Activated CD4-positive, alpha-beta T cell treated with anti-CD3 and anti-CD28 coated beads for 4 hours (primary cell): ENCODE data around the gene SBK3.
"Not testable (repeated sequence)": the region's sequence is repeated elsewhere in the genome, so short reads cannot be mapped to it uniquely, and the experiment has no call there.

Experiments
- DNase-seq, 2 donors: peaks; one replicate each; pipeline ENCODE4 v3.0.0-alpha.2; 2020

SBK3 gene, protein sequence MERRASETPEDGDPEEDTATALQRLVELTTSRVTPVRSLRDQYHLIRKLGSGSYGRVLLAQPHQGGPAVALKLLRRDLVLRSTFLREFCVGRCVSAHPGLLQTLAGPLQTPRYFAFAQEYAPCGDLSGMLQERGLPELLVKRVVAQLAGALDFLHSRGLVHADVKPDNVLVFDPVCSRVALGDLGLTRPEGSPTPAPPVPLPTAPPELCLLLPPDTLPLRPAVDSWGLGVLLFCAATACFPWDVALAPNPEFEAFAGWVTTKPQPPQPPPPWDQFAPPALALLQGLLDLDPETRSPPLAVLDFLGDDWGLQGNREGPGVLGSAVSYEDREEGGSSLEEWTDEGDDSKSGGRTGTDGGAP

GRCh38 chr19:55545443-55545842, at the start of gene SBK3:
SBK3 (minus strand) TSS chr19:55545543; CDS start chr19:55545543, 0 bp downstream.
- DNase-seq: no peak

DNA sequence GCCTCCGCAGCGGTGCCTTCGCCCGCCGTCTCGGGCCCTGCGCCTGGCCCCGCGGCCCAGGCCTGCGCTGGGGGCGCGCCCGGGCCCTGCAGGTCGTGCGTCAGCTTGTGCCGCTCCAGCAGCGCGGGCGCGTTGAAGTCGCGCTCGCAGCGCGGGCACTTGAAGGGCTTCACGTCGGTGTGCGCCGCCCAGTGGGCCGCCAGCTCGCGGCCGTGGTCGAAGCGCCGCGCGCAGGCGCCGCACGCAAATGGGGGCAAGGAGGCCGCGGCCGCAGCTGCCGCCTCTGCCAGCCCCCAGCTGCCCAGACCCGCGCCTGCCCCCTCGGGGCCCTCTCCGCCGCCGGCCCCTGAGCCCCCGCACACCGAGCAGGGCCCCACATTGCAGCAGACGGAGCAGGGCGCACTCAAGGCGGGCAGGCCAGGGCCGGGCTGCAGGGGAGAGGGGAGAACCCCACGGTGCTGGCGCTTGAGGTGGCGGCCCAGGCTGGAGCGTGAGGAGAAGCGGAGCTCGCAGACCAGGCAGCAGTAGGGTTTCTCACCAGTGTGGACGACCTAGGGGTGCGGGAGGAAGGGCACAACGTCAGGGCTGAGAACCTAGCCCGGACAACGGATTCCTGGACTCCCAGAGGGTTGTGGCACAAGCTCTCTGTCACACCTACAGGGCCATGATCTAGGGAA, 47.9 kb upstream of the SBK3 start:
- no peak for DNase-seq

DNA sequence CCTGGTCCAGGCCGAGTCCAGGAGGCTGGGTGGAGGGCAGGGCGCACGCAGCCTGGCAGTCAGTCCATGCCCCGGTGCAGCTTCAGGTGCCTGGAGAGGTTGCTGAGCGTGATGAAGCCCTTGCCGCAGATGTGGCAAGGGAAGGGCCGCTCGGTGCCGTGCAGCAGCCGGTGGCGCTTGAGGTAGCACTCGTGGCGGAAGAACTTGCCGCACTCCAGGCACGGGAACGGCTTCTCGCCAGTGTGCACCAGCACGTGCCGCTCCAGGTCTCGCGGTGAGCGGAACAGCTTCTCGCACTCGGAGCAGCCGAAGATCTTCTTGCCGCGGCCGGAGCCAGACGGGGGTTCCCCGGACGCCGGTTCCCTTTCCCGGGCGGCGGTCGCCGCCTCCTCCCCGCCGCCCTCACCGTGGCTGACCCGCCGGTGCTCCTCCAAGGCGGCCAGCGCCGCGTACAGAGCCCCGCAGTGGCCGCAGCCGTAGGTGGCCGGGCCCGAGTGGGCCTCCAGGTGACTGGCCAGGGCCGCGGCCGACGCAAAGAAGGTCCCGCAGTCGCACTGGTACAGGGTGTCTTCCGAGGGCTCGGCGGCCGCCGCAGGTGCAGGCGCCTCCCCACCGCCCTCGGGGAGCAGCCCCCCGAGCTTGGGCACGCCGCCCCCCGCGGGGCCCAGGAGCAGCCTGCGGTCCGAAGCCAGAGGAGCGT, 47.2 kb upstream of the SBK3 start:
- no peak for DNase-seq

- no peak for DNase-seq
Observed at GRCh38 chr19:55591555-55591954, 46.2 kb upstream of the SBK3 start.

DNA sequence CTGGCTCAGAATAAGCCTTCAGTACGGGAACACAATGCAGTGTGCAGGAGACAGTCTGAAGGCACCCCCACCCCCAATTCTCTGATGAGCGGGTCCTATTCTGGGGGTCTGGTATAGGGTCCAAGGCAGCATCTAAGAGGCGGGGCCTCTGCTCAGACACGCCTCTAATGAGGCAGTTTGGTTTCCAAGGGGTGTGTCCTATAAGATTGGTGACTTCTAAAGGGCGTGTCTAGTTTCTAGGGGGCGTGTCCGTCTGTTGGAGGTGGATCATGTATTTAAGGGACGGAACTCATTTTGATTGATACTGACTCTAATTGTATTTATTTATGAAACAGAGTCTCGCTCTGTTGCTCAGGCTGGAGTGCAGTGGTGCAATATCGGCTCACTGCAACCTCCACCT, 45.3 kb upstream of the SBK3 start:
- DNase-seq: no peak

- DNase-seq: no peak
Observed at GRCh38 chr19:55590109-55590508, 44.8 kb upstream of the SBK3 start.

DNA sequence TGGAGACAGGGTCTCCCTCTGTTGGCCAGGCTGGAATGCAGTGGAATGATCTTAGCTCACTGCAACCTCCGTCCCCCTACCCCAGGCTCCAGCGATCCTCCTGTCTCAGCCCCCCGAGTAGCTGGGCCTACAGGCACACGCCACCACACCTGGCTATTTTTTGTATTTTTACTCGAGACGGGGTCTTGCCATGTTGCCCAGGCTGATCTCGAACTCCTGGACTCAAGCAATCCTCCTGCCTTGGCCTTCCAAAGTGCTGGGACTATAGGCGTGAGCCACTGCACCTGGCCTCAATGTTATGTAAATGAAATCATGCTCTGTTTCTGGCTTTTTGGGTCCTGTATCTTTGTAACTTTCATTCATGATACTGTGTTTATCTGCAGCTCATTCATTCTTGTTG, 43.4 kb upstream of the SBK3 start:
- no peak for DNase-seq

DNA sequence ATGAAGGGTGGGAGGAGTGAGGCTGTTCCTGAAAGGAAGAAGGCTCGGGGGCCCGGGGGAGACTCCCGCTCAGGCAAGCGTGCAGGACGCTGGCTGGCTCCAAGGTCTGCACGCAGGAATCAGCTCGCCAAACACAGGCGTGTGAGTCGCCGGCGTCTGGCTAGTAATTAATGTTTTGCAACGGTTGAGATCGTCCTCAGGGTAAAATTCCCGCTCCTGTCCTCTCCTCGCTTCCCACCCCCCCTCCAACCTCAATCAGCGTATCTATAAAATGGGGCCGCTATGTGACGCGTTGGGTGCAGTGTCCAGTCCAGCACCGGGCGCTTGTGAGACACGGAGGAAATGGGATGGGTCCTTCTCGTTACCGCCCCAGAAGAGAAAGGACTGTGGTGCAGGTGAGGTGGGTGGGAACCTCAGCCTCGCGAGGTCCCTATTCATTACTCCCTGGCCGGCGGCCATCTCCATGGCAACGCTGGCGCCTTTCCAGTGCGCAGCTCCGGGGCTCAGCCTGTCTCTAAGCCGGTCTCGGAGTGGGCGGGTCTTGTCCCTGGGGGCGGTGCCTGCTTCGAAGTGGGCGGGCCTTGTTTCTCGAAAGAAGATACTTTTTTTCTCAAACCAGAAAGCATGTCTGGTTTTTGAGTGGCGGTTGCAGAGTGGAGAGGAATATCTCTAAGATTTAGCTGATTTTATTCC, 41.8 kb upstream of the SBK3 start:
- DNase-seq: peak; percentile 87 to 89

- DNase-seq: peak; percentile 32 to 41
Observed at GRCh38 chr19:55585658-55586339, 40.5 kb upstream of the SBK3 start.

GRCh38 chr19:55584871-55585270, 39.5 kb upstream of the SBK3 start:
- no peak for DNase-seq

GRCh38 chr19:55583897-55584296, 38.6 kb upstream of the SBK3 start:
- not testable (repeated sequence) for DNase-seq

DNA sequence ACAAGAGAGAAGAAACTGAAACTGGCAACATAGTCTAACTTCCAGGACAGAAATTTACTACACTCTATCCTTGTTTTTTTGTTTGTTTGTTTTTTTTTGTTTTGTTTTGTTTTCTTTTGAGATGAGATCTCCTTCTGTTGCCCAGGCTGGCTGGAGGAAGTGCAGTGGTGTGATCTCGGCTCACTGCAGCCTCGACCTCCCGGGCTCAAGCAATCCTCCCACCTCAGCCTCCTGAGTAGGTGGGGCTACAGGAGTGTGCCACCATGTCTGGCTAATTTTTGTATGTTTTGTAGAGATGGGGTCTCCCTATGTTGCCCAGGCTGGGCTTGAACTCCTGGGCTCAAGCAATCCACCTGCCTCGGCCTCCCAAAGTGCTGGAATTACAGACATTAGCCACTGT, 36.9 kb upstream of the SBK3 start:
- DNase-seq: not testable (repeated sequence)

- DNase-seq: no peak
Observed at GRCh38 chr19:55581823-55582223, 36.5 kb upstream of the SBK3 start.

DNA sequence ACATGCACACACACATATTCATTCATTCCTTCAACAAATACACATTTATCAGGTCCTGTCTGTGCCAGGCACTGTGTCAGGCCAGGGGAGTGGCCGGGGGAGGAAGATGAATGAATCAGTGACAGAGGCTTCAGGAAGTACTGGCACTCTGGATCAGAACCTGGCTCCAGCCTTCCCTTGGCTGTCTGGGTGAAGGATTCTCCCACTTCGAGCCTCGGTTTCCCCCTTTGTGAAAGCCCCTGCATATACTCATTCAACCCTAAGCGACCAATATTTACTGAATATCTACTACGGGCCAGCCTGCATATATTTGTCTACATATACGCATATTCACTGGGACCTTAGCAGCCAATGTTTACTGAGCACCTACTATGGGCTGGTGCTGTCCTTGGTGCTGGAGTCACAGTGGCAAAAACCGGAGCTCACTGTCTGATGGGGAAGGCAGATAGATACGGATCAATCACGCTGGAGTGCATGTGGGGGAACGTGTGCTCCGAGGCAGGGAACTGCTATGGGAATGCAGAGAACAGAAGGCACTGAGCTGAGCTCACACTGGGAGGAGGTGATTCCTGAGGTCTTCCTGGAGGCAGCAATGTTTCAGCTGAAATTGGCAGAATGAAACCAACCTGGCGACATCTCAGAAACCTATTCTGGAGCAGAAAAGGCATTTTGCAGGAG, 35.9 kb upstream of the SBK3 start:
- DNase-seq: no peak

- DNase-seq: peak; percentile 64 to 71
Observed at GRCh38 chr19:55580628-55581144, 35.3 kb upstream of the SBK3 start, which contains the start of gene ZNF579. ZNF579 (minus strand) TSS chr19:55580848; CDS start chr19:55579639, 1,209 bp downstream.

DNA sequence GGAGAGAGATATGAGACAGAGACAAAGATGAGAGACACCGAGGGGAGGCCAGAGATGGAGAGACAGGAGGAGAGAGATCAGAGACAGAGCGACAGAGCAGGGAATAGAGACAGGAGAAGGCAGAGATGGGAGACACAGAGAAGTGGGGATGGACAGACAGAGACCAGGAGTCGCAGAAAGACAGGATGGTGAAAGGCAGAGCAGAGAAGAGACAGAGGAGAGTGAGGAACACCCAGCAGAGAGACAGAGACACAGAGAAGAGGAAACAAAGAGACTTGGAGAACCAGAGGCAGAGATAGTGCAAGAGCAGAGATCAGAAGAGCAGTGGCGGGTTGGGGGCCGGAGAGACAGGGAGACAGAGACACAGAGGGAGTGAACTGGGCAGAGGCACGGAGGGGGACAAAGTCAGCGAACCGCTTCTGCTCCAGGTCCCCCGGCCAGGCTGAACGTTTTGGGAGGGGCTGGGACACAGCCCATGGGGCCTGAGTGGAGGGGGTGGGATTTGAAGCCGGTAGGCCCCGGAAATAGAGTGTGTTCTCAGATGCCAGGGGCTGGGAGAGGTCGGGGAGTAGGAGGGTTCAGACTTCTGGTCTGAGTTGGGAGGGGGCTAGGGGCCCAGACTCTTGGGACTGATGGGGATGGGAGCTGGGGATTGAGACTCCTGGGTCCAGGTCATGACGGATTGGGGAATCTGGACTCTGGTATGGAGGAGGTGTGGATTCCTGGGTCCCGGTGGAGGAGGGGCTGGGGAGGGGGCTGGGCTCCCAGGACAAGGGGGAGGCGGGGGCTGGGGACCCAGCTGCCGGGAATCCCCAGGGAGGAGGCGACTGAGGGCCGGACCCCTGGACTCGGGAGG, 34.7 kb upstream of the SBK3 start:
- DNase-seq: no peak

- no peak for DNase-seq
Observed at GRCh38 chr19:55578761-55579747, 33.7 kb upstream of the SBK3 start.

GRCh38 chr19:55578031-55578760, 32.9 kb upstream of the SBK3 start:
- no peak for DNase-seq

DNA sequence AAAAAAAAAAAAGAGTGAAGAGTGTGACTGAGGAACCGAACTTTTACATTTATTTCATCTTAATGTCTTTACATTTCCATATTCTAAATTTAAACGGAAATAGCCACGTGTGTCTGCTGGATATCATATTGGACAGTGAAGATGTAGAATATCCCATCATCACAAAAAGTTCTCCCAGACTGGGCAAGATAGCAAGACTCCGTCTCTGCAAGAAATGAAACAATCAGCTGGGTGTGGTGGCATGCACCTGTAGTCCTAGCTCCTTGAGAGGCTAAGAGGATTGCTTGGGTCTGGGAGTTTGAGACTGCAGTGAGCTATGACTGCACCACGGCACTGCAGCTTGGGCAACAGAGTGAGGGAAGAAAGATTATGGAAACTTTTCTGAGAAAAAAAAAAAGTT, 31.4 kb upstream of the SBK3 start:
- DNase-seq: no peak
